ENCODE results near the gene SAMM50. TPM values are rescaled to one million over a fixed set of nuclear protein-coding genes. Genes with fewer than 3 reads are reported as not detected.
"Not testable (repeated sequence)": the region's sequence is repeated elsewhere in the genome, so short reads cannot be mapped to it uniquely, and the experiment has no call there.

Gene SAMM50
- total RNA-seq, 1 experiment from 2014 or later, result 19.1 TPM

DNA sequence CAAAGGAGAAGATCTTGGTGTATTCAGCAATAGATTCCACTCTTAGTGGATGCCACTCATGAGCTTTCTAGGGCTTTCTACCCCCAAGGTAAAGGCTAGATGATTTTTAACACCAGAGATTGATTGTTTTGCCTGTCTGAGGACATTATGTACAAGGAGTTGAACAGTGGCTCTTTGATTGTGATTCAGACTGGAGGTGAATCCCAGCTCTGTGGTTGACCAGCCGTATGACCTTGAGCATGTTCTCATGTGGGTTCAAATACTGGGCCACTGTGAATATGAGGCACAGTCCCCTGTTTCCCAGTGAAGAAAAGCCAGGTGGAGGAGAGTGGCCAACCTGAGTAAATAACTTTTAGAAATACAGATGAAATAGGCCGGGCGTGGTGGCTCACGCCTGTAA lies 44.9 kb downstream of the SAMM50 start:
- no peak for DNase-seq (ENCODE audit: low spot score)

DNA sequence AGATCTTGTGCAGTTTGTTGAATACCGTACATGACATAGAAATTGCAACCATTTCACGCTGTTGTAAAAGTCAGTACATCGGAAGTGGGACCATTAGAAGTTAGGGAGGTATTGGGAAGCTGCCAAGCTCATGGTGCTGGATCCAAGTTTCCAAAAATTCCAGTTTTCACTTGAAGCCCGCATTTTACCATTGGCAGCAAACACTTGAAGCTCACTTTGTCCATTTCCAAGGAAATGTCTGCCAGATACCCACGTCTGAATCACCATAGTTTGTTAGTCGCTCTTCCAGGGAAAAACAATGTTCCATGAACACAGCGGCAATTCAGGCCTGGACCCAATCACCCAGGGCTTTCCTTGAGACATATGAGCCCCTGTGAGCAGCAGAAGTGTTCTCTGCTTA lies 46.3 kb downstream of the SAMM50 start:
- no peak for DNase-seq (ENCODE audit: low spot score)

DNA sequence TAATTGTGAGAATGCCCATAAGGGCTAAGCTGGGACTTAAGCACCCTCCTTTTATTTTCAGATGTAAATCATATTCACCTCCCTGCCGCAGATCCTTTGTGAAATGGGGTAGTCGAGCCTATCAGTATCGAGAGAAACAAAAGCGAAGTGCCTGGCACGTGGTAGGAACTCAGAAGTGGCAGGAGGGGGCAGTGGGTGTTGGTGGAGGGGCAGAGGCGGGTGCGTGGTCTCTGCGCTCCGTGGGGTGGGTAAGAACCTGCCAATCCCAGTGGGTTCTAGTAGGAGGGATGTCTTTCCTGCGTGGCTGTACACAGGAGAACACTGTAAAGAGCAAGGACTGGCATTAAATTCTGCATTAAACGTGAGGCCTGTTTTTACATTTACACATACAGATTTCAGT lies 47.1 kb downstream of the SAMM50 start:
- no peak for DNase-seq (ENCODE audit: low spot score)

DNA sequence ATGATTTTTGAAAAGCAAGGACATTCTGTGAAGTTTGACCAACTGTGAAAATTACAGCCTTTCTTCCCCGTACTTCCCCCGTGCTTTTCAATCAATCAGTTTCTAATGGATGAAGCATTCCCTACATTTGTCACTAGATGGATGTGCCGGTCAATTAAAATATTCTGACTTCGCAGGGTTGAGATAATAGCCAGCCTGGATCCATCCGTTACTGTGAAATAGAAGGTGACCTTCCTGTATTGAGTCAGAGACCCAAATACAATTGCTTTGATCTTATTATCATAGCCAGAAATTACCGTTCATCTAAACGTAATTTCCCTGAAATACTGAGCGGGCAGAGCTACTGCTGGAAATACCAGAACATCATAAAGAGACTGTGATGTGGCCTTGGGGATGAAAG lies 47.8 kb downstream of the SAMM50 start:
- DNase-seq (ENCODE audit: low spot score), result no peak

DNA sequence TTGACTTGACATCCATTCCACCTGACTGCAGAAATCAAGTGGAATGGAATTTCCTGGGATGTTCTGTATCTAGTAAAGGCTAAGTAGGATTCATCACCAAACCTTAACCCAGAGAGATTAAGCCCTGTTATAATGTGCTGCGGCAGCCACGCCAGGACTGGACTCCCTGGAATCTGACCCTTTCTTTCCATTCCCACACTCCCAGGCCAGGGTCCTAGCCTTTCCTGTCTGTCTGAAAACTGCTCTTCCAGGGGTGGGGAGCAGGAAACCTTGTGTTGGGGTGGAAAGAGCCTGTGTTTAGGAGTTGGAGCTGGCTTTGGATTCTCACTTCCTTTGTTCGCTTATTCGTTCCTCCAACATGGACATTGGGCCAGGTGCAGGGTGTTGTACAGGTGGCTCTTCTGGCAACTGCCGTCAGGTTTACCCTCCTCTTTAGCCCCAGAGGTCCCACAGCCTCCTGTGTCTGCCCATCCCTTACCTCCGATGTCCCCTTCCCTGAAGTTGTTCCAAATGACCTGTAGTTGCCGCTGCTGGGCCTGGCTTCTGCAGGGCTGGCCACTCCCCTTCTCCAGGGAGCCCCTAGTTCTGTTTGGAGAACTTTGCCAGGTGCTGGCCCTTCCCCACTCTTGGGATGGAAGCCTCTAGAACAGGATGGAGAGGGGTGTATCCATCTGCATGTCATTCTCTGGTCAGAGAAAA lies 48.3 kb downstream of the SAMM50 start:
- no peak for DNase-seq (ENCODE audit: low spot score)

DNA sequence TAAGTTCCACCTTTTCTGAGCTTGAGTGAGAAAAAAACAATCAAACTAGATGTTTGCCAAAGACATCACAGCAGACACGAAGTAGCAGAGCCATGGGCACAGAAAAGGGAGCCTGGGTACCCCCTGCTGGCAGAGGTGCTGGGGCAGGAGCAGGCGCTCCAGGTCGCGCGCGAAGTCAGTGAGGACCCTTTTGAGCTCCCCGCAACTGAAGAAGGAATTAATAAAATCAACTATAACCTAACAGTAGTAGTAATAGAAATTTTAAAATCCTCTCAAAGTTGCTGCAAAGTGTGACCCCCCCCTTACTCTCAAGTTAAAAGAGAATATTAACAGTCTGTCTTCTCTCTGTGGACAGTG lies 48.8 kb downstream of the SAMM50 start:
- no peak for DNase-seq (ENCODE audit: low spot score)

DNA sequence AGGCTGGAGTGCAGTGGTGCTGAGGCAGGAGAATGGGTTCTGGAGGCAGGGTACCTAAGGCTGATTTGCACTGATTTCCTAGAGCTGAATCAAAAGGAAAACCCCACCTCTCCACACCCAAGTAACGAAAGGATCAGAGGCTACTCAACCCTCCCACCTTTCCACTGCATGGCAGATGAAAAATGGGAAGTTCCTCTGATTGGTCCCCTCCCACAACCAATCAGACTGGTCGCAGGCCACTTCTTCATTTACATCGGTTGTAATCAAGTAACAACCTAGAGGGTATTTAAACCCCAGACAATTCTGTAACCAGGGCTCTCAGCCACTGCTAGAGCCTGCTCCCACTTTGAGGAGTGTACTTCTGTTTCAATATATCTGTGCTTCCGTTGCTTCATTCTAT lies 50.3 kb downstream of the SAMM50 start:
- DNase-seq (ENCODE audit: low spot score), result no peak

DNA sequence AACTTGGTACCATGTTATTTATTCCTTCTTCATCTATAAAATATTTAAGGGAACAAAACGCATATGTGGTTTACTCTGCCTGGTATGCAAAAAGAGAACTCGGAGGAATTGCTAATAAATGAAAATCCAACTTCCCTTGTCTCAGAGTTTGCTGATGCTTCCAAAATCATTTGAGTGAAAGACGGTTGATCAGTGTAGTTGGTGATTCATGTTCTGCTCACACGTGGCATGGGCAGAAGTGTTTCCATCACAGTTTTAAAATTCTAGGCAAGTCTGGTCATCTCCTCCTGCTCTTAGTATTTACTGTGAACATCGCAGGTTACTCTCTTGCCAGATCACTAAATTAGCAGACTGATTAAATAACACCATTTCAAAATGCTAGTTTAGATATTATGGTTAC lies 56.9 kb downstream of the SAMM50 start:
- no peak for DNase-seq (ENCODE audit: low spot score)

DNA sequence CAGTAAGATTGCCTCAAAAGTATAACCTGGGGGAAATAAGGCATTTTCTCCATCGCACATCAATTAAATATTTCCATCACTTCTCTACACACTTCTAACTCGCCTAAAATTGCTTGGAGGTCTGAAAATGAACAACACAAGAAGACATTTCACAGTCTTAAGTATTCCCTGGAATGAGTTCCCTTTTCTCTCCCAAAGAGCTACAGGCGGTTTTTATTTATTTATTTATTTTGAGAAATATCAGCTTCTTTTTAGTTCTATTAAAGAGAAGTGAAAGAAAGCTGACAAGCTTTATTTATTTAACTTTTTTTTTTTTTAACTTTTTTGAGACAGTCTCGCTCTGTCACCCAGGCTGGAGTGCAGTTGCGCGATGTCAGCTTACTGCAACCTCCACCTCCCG lies 57.3 kb downstream of the SAMM50 start:
- no peak for DNase-seq (ENCODE audit: low spot score)

DNA sequence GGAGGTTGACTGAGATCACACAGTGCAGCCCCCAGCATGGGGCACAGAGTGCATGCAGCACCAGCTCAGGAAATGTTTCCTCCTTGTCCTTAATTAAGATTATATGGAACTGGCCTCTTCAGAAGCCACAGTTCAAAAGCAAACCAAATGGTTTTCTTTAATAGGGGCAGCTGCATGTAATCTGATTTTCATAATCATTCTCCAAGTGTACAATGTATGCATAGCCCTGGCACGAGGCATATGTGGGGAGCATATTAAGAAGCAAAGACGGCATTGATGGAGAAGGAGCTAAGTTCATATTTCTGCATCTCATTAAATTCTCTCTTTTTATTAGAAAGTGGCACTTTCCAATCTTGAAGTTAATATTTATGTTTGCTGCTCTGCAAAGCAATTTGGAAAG lies 59.0 kb downstream of the SAMM50 start:
- DNase-seq (ENCODE audit: low spot score), result no peak

DNA sequence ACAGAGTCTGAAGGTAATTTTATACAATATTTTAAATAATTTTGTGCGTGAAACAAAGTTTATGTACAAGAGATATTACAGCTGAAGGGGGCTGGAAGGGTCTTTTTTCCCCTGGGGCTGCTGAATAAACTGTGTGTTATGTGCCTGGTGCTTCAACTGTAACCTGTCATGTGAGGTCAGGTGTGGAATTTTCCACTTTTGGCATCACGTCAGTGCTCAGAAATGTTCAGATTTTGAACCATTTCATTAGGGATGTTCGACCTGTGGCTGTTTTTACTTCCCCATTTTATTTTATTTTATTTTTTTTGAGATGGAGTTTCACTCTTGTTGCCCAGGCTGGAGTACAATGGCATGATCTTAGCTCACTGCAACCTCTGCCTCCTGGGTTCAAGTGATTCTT lies 61.3 kb downstream of the SAMM50 start:
- not testable (repeated sequence) for DNase-seq (ENCODE audit: low spot score)

DNA sequence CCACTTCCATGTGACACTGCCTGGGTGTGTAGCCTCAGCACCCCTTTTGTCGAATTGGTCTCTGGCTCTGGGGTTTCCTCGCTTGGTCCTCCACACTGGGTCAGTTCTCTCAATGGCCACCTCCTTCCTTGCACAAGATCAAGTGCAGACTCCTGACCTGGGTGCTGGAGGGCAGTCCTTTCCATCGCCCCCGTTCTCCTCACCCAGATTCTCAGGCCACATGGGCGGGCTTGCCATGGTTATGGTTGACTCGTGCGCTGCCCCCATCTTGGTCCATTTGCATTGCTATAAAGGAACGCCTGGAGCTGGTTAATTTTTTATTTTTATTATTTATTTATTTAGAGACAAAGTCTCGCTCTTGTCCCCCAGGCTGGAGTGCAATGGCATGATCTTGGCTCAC lies 63.4 kb downstream of the SAMM50 start:
- no peak for DNase-seq (ENCODE audit: low spot score)

DNA sequence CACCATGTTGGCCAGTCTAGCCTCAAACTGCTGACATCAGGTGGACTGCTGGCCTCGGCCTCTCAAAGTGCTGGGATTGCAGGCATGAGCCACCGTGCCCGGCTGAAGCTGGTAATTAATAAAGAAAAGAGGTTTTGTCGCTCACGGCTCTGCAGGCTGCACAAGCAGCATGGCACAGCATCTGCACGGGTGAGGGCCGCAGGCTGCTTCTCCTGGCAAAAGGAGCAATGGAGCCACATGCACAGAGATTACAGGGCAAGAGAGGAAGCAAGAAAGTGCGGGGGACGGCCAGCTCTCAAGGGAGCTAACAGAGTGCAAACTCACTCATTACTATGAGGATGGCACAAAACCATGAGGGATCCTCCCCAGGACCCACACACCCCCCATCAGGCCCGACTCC lies 64.2 kb downstream of the SAMM50 start:
- DNase-seq (ENCODE audit: low spot score), result no peak

DNA sequence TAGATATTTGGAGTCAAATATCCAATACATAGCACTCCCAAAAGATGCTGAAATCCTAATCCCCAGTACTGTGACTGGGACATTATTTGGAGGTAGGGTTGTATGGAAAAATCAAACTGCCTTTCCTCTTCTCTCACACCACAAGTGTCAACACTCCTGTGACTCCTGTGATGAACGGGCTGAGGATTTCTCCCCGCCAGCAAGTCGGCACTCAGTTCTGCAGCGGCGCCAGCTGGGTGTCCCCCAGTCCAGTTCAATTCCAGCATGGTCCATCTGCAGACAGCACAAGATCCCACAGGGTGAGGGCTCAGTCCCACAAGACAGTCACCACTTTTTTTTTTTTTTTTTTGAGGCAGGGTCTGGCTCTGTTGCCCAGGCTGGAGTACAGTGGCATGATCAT lies 64.6 kb downstream of the SAMM50 start:
- DNase-seq (ENCODE audit: low spot score), result no peak

DNA sequence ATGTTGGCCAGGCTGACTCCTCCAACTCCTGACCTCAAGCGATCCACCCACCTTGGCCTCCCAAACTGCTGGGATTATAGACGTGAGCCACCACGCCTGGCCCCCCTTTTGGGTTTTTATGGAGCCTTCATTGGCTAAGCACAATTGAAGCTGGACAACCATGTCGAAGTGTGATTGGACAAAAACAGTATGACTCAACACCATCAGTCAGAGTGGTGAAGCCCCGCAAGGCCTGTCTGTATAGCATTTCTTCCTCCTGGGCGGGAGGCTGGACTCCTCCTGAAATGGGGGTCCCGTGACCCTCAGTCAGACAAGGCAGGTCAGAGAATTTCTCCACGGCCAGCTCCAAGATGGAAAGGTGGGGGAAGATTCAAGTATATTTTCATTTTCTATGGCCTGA lies 65.7 kb downstream of the SAMM50 start:
- DNase-seq (ENCODE audit: low spot score), result no peak

DNA sequence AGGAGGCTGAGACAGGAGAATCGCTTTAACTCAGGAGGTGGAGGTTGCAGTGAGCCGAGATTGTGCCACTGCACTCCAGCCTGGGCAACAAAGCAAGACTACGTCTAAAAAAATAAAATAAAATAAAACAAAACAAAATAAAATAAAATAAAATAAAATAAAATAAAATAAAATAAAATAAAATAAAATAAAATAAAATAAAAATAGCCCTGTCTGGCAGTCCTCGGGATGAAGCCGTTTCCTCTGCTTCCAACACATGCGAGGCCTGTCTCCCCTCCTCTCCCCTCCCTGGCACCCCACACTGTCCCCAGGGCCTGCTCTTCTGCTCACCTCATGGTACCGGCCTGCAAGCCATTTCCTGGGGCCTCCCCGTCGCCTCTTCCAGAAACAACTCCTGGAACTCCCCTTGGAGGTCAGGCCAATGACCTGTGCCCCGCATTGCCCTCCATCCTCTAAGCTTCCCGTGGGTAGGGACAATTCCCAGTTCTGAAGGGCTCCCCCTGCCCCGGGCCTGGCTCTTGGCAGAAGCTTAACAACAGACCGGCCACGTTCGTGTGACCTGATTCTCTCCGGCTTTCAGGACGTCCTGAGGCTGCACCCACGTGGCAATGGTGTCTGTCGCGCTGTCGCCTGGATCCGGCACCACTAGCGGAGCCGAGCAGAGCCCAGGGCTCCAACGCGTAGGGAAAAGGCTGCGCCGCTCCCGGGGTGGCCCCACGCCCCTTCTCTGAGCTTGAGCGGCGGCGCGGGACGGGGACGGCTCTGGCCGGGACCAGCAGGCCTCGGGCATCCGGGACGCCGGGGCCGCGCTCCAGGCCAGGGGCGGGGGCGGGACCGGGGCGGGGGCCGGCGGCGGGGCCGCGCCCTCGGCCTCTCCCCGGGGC lies 68.4 kb downstream of the SAMM50 start:
- DNase-seq (ENCODE audit: low spot score), result no peak

DNA sequence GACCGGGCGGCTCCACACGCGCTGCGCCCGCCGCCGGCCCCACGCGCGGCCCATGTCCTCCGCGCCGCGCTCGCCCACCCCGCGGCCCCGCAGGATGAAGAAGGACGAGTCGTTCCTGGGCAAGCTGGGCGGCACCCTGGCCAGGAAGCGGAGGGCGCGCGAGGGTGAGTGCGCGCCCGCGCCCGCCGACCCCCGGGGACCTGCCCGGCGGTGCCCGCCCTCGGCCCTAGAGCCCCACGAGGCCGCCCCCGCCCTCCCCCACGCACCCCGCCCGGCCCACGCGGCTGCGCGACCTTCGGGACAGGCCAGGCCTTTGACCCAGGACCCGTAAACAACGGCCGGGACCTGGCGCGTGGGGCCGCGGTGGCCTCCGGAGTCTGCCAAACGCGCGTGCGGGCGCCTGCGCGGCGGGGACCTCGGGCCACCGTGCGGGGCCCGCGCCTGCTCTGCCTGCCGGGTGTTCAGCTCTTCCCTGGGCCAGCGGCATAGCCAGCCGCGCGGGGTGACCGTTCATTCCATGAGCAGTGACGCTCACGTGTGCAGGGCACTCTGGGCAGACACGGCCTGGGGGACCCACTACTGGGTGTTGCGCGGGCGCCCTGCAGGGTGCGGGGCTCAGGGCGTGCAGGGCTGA lies 69.2 kb downstream of the SAMM50 start, which contains the start of gene PARVB:
TSS of gene PARVB (plus strand) at position 15 of the 634 bp plus-strand sequence. CDS start at position 53, 38 bp downstream.
- DNase-seq (ENCODE audit: low spot score), result no peak

DNA sequence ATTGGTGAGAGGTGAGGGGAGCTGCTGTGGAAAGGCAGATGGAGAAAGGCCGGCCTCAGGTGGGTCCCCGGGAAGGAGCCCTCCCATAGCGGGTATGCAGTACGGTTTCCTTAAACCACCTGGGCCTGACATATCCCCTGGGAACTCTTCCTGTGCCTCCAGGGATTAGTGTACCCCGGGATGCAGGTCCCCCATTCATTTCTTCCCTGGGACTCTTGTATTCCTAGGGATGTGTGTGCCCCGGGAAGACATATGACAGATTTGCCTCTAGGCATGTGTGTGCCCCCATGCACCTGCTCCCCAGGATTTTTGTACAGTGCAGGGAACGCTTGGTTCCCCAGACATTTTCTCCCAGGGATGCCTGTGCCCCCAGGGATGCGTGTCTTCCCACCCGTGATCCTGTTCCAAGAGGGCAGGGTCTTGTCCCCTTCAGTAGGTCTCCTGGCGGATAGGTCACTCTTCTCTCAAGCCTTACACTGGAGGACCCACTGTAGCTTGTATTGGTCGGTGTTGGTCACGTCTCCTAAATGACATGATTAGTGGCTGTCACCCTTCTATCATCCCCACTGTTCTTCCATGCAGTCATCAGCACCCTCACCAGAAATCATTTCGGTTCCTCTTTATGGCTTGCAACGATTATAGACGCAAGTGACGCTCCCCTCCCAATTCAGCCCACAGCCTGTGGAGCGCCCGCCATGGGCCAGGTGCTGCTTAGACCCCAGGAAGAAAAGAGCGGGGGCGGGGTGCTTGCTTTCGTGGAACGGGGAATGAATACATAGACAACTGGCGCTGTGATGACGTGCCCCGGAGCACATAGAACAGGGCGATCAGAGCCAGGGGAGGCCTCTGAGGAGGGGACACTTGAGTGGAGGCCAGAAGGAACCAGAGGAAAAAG lies 70.2 kb downstream of the SAMM50 start:
- DNase-seq (ENCODE audit: low spot score), result no peak

DNA sequence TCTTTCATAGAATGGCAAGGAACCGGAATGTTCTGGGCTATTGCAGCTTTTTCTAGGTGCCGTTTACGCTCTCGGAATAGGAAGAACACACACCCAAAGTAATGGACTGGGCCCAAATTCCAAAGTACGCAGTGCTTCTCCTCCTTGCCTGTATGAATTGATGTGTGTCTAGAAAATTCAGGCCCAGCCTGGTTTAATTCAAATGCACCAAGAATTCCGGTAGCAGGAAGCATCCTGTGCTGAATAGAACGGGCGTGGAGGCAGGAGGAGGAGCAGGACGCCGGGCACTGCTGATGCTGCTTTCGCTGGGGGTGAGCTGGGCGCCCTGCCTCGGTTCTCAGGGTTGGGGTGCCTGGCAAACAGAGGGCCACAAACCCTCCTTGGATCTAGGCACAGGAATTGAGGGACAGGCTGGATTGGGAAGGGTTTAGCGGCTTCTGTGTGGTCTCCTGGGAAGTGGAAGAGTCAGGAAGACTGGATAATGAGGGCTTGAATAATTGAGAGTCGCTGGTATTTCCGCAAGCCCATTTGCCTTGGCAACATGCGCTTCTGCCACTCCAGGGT lies 70.9 kb downstream of the SAMM50 start:
- no peak for DNase-seq (ENCODE audit: low spot score)

DNA sequence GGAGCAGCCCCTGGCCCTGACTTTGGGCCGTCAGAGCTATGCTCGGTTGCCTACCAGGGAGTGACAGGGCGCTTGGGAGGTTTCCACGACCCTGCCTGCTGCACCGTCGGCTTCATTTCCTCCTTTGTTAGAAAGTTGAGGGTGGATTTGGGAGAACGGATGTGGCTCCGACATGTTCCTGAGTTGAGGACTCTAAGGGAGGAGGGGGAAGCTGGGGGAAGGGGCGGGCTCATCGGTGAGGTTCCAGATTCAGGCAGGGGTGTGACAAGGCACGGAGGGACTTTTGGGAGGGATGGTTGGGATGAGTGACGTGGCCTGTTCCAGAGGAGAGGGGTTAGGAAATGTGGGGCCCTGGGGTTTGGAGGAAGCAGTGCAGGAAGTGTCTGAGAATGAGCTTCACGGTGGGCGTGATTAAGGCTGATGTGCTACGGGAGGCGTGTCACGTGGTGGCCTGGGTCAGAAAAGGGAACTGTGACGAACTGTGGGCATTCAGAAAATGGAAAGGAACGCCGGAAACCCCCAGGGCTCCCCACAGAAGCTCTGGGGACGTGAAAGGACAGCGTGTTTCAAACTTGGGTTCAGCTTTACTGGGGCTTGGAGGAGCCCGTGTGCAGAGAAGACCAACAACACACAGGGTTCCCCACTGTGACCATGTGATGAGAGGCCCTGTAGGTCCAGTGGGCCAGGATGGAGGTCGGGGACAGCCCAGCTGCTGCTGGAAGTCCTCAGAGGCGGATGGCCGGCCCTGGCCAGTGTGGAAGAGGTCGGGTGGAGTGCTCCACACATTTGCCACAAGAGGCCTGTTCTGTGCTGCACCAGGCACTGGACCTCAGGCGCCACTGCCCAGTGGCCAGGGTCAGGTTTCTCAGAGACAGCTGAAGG lies 71.6 kb downstream of the SAMM50 start:
- DNase-seq (ENCODE audit: low spot score), result no peak

Measured in HT-29 (cell line).